Hepatocyte (in vitro differentiated cells): ENCODE results near the gene SLC8A1.

Experiments used
- CTCF ChIP-seq: fragments of 200-600 bp; sonication (generic); IDR thresholded peaks from 2 replicates; pipeline ENCODE4 v1.5.1; 2016; ENCODE audit warnings: antibody characterized with exemption, mild to moderate bottlenecking; ENCODE audit not compliant: poor library complexity
- EZH2 ChIP-seq: fragments of 200-600 bp; sonication (generic); IDR thresholded peaks from 2 replicates; pipeline ENCODE4 v1.6.1; 2016; ENCODE audit warnings: antibody characterized with exemption, mild to moderate bottlenecking, borderline replicate concordance
- EZH2phosphoT487 ChIP-seq: fragments of 200-600 bp; sonication (generic); IDR thresholded peaks from one replicate; pipeline ENCODE4 v1.6.1; 2018; ENCODE audit warnings: antibody characterized with exemption, mild to moderate bottlenecking, low read depth, moderate library complexity; ENCODE audit not compliant: unreplicated experiment, severe bottlenecking

- no peak for TF ChIP-seq CTCF
- no peak for TF ChIP-seq EZH2
- no peak for TF ChIP-seq EZH2phosphoT487
Observed at GRCh38 chr2:40209761-40210160, 242.1 kb downstream of the SLC8A1 start.
